Activated CD4-positive, alpha-beta T cell treated with anti-CD3 and anti-CD28 coated beads, Interleukin-2, amount 50 U/mL, for 24 hours (primary cell): ENCODE measurements around the gene HOXC12.

Experiments used
- DNase-seq, 2 donors: peaks; one replicate each; pipeline ENCODE4 v3.0.0-alpha.2; 2020; ENCODE audit warnings: low read depth in 1 of 2, low spot score in 1 of 2

Gene HOXC12

GRCh38 chr12:53971129-53971528 is 16.4 kb downstream of the HOXC12 start:
- DNase-seq: no peak

GRCh38 chr12:53971686-53972085 is 17.0 kb downstream of the HOXC12 start:
- DNase-seq: no peak

GRCh38 chr12:53972152-53972702 is 17.5 kb downstream of the HOXC12 start:
- no peak for DNase-seq

DNA sequence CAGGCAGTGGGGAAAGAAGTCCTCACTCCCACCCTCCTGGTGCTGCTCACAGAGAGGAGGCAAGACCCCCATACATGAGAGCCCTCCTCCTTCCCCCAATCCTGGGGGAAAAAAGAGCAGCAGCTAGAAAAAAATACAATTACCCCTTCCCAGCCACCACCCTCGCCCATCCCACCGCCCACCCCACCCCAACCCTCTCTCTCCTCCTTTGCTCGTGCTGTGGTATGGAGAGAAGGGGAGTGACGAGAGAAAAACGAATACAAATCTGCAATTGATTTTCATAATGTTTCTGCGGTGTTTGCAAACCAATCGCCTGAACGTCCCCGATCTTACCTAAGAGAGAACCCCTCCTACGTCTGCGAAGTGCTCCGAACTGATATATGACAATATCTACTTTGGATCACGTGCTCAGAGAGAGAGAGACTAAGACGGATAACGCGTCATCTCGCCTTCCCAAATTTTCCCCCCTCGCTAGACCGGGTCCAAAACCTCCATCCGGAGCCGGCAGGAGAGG is 18.1 kb downstream of the HOXC12 start, which contains the start of gene HOXC11:
TSS of gene HOXC11 (plus strand) at position 405 of the 514 bp plus-strand sequence. CDS start 116 bp downstream, outside the sequence.
- no peak for DNase-seq

GRCh38 chr12:53973236-53974042 is 18.7 kb downstream of the HOXC12 start:
- DNase-seq: no peak

DNA sequence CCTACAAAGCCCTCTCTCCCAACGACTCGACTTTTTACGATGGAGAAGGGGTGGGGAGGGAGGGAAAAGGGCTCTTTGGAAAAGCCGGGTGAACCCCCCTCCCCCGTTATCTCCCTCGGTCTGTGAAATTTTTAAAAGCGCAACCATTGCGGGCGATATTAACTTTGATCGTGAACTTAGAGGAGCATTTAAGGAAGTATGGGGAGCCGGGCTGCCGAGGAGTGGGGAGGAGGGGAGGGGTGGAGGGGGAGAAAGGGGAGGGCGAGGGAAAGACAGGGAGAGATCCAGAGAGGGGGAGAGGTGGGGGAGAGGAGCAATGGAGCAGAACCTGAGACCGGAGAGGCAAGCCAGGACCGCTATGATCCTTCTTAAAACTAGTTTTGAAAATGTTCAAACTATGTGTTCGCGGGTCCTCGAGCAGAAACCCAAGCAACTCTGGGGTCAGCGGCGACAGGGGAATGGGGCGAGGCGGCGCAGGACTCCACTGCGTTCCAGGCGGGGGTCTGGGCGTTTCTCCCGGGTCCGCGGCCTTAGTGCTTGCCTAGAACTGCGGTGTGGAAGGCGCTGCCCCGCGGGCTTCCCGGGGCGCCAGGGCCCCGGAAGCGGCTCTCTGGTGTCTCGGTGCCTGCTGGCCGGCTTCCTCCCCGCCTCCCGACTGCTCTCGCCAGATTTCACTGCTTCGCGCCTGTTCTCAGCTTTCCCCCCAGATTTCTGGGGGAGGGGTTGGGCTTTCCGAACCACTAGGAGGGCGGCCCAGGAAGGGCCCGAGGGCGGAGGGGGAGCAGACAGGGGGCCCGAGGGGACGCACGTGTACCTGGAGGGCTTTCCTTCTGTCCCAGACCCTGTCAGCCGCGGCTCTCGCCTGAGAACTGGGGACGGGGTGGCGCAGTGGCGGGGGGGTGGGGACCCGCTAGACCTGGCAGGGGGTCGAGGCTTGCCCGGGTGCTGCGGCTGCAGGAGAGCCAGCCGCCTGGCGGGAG is 19.7 kb downstream of the HOXC12 start, which contains the start of gene HOTAIR:
TSS of gene HOTAIR (minus strand) at position 871 of the 980 bp plus-strand sequence.
- DNase-seq: no peak

GRCh38 chr12:53975064-53975471 is 20.4 kb downstream of the HOXC12 start:
- DNase-seq: no peak

GRCh38 chr12:53975479-53976152 is 20.9 kb downstream of the HOXC12 start:
- DNase-seq: no peak

DNA sequence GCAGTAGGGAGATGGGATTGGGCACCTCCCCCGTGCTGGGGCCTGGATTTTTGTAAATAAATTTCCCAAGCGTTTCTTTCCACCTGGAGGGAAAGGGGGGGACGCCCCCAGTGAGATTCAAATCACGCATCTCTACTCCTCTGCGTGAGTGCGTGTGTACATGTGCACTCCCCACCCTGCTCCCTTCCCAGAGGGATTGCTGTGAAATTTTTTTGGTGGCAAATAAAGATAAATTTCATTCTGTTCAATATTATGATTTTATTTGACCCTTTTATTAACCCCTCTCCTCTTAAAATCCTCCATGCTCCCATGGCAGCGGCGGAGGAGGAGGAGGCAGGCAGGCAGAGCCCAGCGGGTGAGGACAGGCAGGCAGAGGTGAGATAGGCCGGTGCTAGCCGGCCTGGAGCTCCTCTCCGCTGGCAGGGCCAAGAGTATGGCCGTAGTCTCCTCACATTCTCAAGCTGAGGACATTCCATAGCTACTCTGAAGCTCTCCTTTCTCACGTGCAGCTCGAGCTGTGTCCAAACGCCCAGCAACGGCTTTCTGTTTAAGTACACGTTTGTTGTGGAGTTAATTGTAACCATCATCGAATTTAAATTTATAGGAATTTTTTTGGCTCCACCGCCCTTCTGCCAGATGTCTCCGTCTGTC is 21.6 kb downstream of the HOXC12 start:
- no peak for DNase-seq

DNA sequence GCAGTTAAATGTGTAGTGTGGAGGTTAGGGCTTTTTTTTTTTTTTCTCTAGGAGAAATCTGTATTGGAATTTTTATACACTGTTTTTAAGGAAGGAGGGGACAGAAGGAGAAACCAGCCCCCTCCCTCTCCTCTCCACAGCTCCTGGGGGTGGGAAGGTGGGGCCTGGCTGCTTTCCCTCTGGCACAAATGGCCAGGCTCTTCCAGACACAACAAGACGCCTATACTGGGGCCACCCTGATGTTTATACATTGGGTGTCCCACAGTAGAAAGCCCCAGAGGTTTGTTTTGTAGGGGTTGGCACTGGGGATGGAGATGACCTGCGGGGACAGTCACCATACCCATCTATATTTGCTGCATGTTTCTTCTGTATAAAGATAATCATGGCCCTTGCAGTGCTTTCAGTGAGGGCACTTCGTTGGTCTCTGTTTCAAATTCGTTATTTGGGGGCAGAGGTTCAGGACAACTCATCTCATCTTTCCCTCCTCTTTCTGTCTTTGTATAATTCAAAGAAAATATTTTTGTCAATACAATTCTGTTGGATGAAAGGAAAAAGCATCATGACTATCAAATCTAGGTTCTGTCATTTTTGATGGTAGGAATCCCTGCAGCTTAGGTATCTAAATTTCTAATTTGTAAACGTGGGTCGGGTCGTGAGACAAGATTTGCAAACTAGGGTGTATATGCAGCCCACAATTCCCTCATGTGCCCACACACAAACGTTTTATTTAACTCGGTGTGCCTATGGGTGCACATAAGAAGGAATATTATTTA is 22.3 kb downstream of the HOXC12 start:
- no peak for DNase-seq

- no peak for DNase-seq
Measured at GRCh38 chr12:53977596-53978445, 23.1 kb downstream of the HOXC12 start.

- DNase-seq: no peak
Measured at GRCh38 chr12:53978477-53979356, 24.0 kb downstream of the HOXC12 start.

- DNase-seq: no peak
Measured at GRCh38 chr12:53980104-53980801, 25.6 kb downstream of the HOXC12 start.

DNA sequence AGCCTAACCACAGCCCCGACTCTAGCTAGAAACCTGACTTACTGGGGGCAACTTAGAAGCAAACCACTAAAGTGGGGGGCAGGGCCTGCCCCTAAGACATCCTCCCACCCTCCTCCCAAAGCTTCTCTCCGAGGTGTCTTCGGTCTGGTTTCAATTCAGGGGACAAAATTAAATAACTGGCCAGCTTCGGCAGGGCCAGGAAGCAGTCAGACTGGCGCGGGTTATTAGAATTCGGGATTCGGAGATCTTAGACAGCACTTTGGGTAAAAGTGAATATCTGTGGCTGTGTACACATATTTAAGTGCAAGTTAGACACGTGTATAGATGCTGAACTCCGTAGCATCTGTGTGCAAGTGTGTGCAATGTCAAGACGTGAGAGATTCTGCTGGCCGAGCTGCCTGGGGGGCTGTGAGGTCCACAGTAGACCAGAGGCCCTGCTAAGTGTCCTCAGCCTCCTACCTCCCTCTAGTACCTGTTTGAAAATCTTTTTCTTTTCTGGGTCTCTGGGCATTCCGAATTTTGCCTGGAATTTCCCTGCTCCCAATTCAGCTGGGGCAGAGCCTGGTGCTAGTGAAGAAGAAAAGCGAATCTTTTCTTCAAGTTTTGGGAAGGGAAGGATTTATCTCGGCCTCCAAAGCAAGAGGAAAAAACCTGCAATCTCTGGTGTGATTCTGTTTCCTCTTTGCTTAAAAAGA is 26.2 kb downstream of the HOXC12 start:
- DNase-seq: no peak

GRCh38 chr12:53981634-53982565 is 27.2 kb downstream of the HOXC12 start:
- no peak for DNase-seq
